Body of pancreas (tissue), 4 donors: ENCODE data around the gene SORL1. TPM values are rescaled to one million over a fixed set of nuclear protein-coding genes. Genes with fewer than 3 reads are reported as not detected.

Source experiments
- ATAC-seq: fragments of 150-250 bp; one replicate; pipeline ENCODE4 v1.9.1; 2016
- DNase-seq, 4 donors: peaks; one replicate each; pipeline ENCODE4 v3.0.0-alpha.2; 2019
- H3K27ac ChIP-seq, 4 donors: fragments of 200-600 bp; sonication (generic); 1 replicate in 3 of 4; 2 replicates in 1 of 4; pipeline versions ENCODE4 v1.5.1 to v1.6.1; 2016 to 2019; ENCODE audit warnings: mild to moderate bottlenecking in 1 of 4, mixed read lengths in 1 of 4, moderate library complexity in 1 of 4
- H3K27me3 ChIP-seq, 2 donors: fragments of 200-600 bp; sonication (generic); one replicate each; pipeline ENCODE4 v1.6.0; 2016; ENCODE audit warnings: mild to moderate bottlenecking in 1 of 2
- H3K36me3 ChIP-seq, 2 donors: fragments of 200-600 bp; sonication (generic); replicated peaks in 1 of 2; 2 replicates each; pipeline ENCODE4 v1.5.1; 2016; ENCODE audit warnings: low read depth in 2 of 2; ENCODE audit not compliant: insufficient read depth in 1 of 2
- H3K4me1 ChIP-seq: fragments of 200-600 bp; sonication (generic); one replicate; pipeline ENCODE4 v1.6.0; 2016
- H3K4me3 ChIP-seq, 2 donors: fragments of 200-600 bp; sonication (generic); 1 replicate in 1 of 2; 2 replicates in 1 of 2; pipeline ENCODE4 v1.5.1; 2016 to 2019
- H3K9me3 ChIP-seq, 3 donors: fragments of 200-600 bp; sonication (generic); 1 replicate in 2 of 3; 2 replicates in 1 of 3; pipeline ENCODE4 v1.5.1; 2016
- POLR2A ChIP-seq, 3 donors: fragments of 450-650 bp; IDR thresholded peaks; one replicate each; pipeline ENCODE4 v1.6.1; 2016; ENCODE audit warnings: antibody characterized with exemption in 3 of 3, mild to moderate bottlenecking in 2 of 3
- WGBS, 2 donors: methylation state at CpG; one replicate each; pipeline ENCODE4 v1.1.5; 2017; 5-methylcytosine and 5-hydroxymethylcytosine counted together
- intact Hi-C: fragments of 100-400 bp; cut with DNase I; formaldehyde crosslinking; loops from one replicate; pipeline ENCODE4 v1.15.1; 2023
- total RNA-seq, 2 donors: library from RNA; depleted of rRNA; stranded (reverse); fragments of >200 nt; gene quantifications; one replicate each; pipeline ENCODE4 v1.1.0, GENCODE V29; 2016
- TF ChIP-seq, protein P1 (sequence below), 7 experiments: fragments of 450-650 bp in 4 of 7; fragments of 200-600 bp in 3 of 7; sonication (generic) in 3 of 7; IDR thresholded peaks; one replicate each; pipeline ENCODE4 v1.5.1; 2016 to 2019; ENCODE audit warnings: antibody characterized with exemption in 7 of 7

The SORL1 gene
- total RNA-seq, 2 donors from 2014 or later = 25.1 to 26.5 TPM

DNA sequence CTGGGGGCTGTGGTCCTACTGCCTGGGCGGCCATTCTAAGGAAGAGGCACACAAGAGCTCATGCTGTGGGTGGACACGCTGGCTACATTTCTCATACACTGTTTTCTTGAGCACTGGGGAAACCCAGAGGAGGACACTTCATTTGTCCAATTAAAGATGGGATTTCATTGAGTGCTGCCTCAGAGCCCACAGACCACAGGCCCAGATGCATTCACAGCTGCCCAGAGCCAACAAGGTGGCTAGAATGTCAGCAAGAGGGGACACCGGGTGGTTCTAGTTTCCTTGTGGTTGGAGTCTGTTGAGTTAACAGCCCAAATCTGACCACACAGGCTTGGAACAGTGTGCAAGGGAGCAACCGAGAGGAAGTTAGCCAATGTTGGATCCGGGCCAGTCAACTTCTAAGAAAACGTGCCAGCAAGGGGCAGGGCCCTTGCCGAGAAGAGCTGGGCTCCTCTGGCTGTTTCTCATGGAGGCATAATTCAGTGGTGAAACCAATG, 35.0 kb upstream of the SORL1 start:
- 21 to 50% methylated on average over 3 to 7 of the region's 7 CpGs for WGBS, 2 donors
- TF ChIP-seq POLR2A (IDR thresholded peaks at IDR 0.05) = peak in 1 of 3 donors; percentile 13
- TF ChIP-seq, protein P1, sequence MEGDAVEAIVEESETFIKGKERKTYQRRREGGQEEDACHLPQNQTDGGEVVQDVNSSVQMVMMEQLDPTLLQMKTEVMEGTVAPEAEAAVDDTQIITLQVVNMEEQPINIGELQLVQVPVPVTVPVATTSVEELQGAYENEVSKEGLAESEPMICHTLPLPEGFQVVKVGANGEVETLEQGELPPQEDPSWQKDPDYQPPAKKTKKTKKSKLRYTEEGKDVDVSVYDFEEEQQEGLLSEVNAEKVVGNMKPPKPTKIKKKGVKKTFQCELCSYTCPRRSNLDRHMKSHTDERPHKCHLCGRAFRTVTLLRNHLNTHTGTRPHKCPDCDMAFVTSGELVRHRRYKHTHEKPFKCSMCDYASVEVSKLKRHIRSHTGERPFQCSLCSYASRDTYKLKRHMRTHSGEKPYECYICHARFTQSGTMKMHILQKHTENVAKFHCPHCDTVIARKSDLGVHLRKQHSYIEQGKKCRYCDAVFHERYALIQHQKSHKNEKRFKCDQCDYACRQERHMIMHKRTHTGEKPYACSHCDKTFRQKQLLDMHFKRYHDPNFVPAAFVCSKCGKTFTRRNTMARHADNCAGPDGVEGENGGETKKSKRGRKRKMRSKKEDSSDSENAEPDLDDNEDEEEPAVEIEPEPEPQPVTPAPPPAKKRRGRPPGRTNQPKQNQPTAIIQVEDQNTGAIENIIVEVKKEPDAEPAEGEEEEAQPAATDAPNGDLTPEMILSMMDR (IDR thresholded peaks at IDR 0.05) = no peak
- no peak overlapping the region for H3K4me3 ChIP-seq
- peak overlapping the region in 2 of 4 donors; percentile 29 to 63 for H3K27ac ChIP-seq
- no peaks in the 10 kb centered on the region for H3K9me3 ChIP-seq
- peaks cover 9% of the 10 kb centered on the region for H3K4me1 ChIP-seq
- no peaks in the 10 kb centered on the region for H3K36me3 ChIP-seq
- ATAC-seq = peak; percentile 77
- DNase-seq = peak; percentile 70 to 91 (median 82)
- intact Hi-C loops = no loop called here
- H3K27me3 ChIP-seq = no peaks in the 10 kb centered on the region

DNA sequence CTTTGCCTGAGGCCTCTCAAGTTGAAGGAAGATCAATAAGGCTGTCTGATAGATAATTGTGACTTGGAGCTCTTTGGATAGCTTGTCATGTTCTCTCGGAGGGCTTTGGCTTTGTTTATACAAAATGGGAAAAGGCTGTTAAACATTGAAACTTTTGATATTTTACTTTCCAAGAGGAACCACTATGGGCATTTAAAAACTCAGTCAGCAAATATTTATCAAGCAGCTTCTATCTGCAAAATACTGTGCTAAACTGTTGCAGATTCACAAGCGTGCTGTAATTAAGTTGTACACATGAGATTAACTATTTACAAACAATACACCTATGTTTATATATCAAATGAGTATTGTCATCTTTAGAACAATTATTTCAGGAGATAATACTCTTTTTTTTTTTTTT, 34.5 kb upstream of the SORL1 start:
- H3K4me1 ChIP-seq = peaks cover 9% of the 10 kb centered on the region
- TF ChIP-seq POLR2A (IDR thresholded peaks at IDR 0.05) = no peak
- TF ChIP-seq, protein P1 (IDR thresholded peaks at IDR 0.05) = no peak
- WGBS, 2 donors = 41 to 49% methylated on average over 2 of the region's 2 CpGs
- no peaks in the 10 kb centered on the region for H3K9me3 ChIP-seq
- H3K27ac ChIP-seq = peak overlapping the region in 2 of 4 donors; percentile 29 to 63
- ATAC-seq = no peak
- no peak overlapping the region for H3K4me3 ChIP-seq
- intact Hi-C loops = no loop called here
- no peaks in the 10 kb centered on the region for H3K36me3 ChIP-seq
- H3K27me3 ChIP-seq = no peaks in the 10 kb centered on the region
- no peak for DNase-seq

DNA sequence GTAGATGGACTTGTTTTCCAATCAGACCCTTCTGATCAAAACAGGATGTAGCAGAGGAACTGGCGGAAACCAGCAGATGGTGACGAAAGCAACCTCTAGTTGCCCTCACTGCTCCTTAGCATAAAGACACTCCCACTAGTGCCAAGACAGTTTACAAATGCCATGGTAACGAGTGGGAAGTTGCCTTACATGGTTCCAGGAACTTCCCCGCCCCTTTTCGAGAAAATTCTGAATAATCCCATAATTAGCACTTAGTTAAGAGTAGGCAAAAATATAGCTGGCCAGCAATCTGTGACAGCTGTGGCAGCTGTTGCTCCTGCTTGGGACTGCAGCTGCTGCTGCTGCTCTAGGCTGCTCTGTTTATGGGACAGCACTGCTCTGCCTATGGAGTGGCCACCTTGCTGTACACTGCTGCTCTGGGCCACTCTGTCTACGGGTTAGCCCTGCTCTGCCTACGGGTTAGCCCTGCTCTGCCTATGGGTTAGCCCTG, 33.4 kb upstream of the SORL1 start:
- Histone ChIP-seq H3K27ac (no peak overlapping the region), H3K9me3 (no peaks in the 10 kb centered on the region), H3K4me1 (peaks cover 9% of the 10 kb centered on the region), H3K4me3 (no peak overlapping the region), H3K27me3 (no peaks in the 10 kb centered on the region), H3K36me3 (no peaks in the 10 kb centered on the region)
- ATAC-seq = no peak
- peak in 1 of 4 donors; percentile 67 for DNase-seq
- no peak for TF ChIP-seq POLR2A (IDR thresholded peaks at IDR 0.05)
- TF ChIP-seq, protein P1 (IDR thresholded peaks at IDR 0.05) = no peak
- WGBS, 2 donors = 59 to 60% methylated on average over 7 of the region's 7 CpGs
- intact Hi-C loops = no loop called here

DNA sequence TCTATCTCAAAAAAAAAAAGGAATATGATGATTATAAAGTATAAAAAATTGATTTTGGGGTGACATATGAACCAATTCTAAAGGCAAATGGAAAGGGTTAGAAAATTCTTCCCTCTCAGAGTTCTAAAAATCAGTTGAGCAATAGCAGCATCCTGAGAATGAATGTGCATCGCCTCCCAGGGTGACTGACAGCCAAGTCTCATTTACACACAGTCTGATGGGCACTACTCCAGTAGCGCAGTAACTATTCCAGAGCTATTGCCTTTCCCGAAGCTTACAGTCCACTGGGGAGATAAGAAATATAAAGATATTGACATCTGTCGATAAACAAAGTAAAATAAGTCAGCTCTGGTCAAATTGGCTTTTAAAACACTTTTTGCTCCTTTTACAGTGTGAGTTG, 32.3 kb upstream of the SORL1 start:
- H3K27me3 ChIP-seq = no peaks in the 10 kb centered on the region
- intact Hi-C loops = no loop called here
- H3K9me3 ChIP-seq = no peaks in the 10 kb centered on the region
- H3K27ac ChIP-seq = no peak overlapping the region
- peaks cover 9% of the 10 kb centered on the region for H3K4me1 ChIP-seq
- ATAC-seq (no peak), DNase-seq (no peak)
- H3K36me3 ChIP-seq = no peaks in the 10 kb centered on the region
- 50 to 70% methylated on average over 4 of the region's 4 CpGs for WGBS, 2 donors
- TF ChIP-seq, protein P1 (IDR thresholded peaks at IDR 0.05) = no peak
- TF ChIP-seq POLR2A (IDR thresholded peaks at IDR 0.05) = no peak
- no peak overlapping the region for H3K4me3 ChIP-seq

DNA sequence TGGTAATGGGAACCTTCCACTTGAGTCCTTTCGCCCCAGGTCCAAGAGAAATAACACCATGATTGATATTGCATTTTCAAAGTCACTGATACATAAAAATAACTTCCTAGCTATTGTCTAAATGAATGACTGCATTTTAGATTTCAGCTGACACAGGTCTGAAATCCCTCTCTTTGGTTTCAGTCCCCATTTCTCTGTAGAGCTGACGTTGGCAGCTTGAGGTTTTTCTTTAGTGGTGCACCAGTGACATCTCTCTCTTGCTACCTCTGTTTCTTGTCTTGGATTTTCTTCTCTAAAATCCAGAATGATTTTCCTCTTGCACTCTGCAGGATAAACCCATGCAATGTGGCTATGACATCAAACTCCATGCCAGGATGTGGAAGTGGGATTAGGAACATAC, 31.7 kb upstream of the SORL1 start:
- Histone ChIP-seq H3K36me3 (no peaks in the 10 kb centered on the region), H3K27me3 (no peaks in the 10 kb centered on the region), H3K27ac (no peak overlapping the region), H3K4me3 (no peak overlapping the region), H3K9me3 (no peaks in the 10 kb centered on the region), H3K4me1 (peaks cover 9% of the 10 kb centered on the region)
- 73 to 74% methylated on average over 2 of the region's 2 CpGs for WGBS, 2 donors
- DNase-seq (no peak), ATAC-seq (no peak)
- TF ChIP-seq, protein P1 (IDR thresholded peaks at IDR 0.05) = no peak
- no peak for TF ChIP-seq POLR2A (IDR thresholded peaks at IDR 0.05)
- intact Hi-C loops = no loop called here
